Posterior vena cava (tissue), 2 donors: ENCODE data around the gene ATG5. TPM values are rescaled to one million over a fixed set of nuclear protein-coding genes. Genes with fewer than 3 reads are reported as not detected.

Experiments used
- DNase-seq: peaks from one replicate; pipeline ENCODE4 v3.0.0-alpha.2; 2020; ENCODE audit warnings: low spot score
- intact Hi-C, 2 donors: fragments of 100-400 bp; cut with DNase I; formaldehyde crosslinking; loops; one replicate each; pipeline versions ENCODE4 v1.14.1 to v1.14.2; 2022 to 2023
- long read RNA-seq, 2 donors: library from polyadenylated mRNA; unstranded; transcript quantifications; one replicate each; pipeline ENCODE4 v2.0.0, GENCODE V29; 2020 to 2021
- total RNA-seq, 2 donors: library from RNA; stranded (reverse); fragmentation: NEBNext Ultra II Directional; extraction: Animal tissue kit (Norgen Biotek cat#: 25700); gene quantifications; one replicate each; pipeline ENCODE4 v1.2.1, GENCODE V29; 2021
- donor health status: DM: yes; HTN: yes; CAD: no.
- donor health status: DM: yes; HTN: yes; CAD: no.

The ATG5 gene
- total RNA-seq = 10 to 100 TPM; 28.2 to 29.4 TPM
- long read RNA-seq, donor 1, partial matches to known transcripts = 1 of 7 reads
- long read RNA-seq, donor 1, other reads (novel, unspliced or antisense) = 1 of 7 reads
- long read RNA-seq, donor 2, transcript ATG5-208 (7 exons, 3,035 nt) = minor isoform, 18 of 85 reads
- long read RNA-seq, donor 2, transcript ATG5-204 (8 exons, 3,216 nt) = major isoform, 56 of 85 reads
- long read RNA-seq, donor 2, partial matches to known transcripts = 1 of 85 reads
- long read RNA-seq, donor 2, other reads (novel, unspliced or antisense) = 10 of 85 reads

GRCh38 chr6:106325336-106326178 is at the start of gene ATG5:
Gene ATG5, minus strand, starts transcription at chr6:106325760. Its CDS starts 9,552 bp downstream, at chr6:106316208.
- intact Hi-C loops = no loop called here
- DNase-seq = peak; percentile 100

- intact Hi-C loops = loop anchor here in 1 of 2 donors (5.0 kb wide), 1 partner anchor 139 kb away; no protein-coding TSS in a partner anchor
- DNase-seq = no peak
Observed at GRCh38 chr6:106373502-106374239, 48.1 kb upstream of the ATG5 start.

- DNase-seq = no peak
- intact Hi-C loops = loop anchor here in 1 of 2 donors (5.0 kb wide), 1 partner anchor 139 kb away; no protein-coding TSS in a partner anchor
Observed at GRCh38 chr6:106372838-106373501, 47.4 kb upstream of the ATG5 start.

GRCh38 chr6:106370639-106371038 is 45.1 kb upstream of the ATG5 start:
- DNase-seq = no peak
- intact Hi-C loops = loop anchor here in 1 of 2 donors (5.0 kb wide), 1 partner anchor 142 kb away; no protein-coding TSS in a partner anchor

GRCh38 chr6:106369739-106370138 is 44.2 kb upstream of the ATG5 start:
- intact Hi-C loops = loop anchor here in 1 of 2 donors (5.0 kb wide), 1 partner anchor 143 kb away; no protein-coding TSS in a partner anchor
- DNase-seq = no peak

- intact Hi-C loops = no loop called here
- DNase-seq = no peak
Observed at GRCh38 chr6:106363401-106364138, 38.0 kb upstream of the ATG5 start.

GRCh38 chr6:106360989-106361430 is 35.5 kb upstream of the ATG5 start:
- intact Hi-C loops = no loop called here
- no peak for DNase-seq

- intact Hi-C loops = no loop called here
- DNase-seq = peak; percentile 87
Observed at GRCh38 chr6:106360410-106360988, 34.9 kb upstream of the ATG5 start, which contains the start of gene CRYBG1. Gene CRYBG1, plus strand, starts transcription at chr6:106360717. Its CDS starts 192 bp downstream, at chr6:106360909.

- intact Hi-C loops = no loop called here
Observed at GRCh38 chr6:106359959-106360409, 34.4 kb upstream of the ATG5 start.

GRCh38 chr6:106356378-106356777 is 30.8 kb upstream of the ATG5 start:
- intact Hi-C loops = no loop called here
- no peak for DNase-seq

More at GRCh38 chr6:106359959-106360409, 34.4 kb upstream of the ATG5 start:
- DNase-seq = no peak

GRCh38 chr6:106347219-106347618 is 21.7 kb upstream of the ATG5 start:
- DNase-seq = no peak

GRCh38 chr6:106339334-106340029 is 13.9 kb upstream of the ATG5 start:
- DNase-seq = no peak
- intact Hi-C loops = loop anchor here in 1 of 2 donors (10.0 kb wide), 1 partner anchor 225 kb away; no protein-coding TSS in a partner anchor

More at GRCh38 chr6:106347219-106347618, 21.7 kb upstream of the ATG5 start:
- intact Hi-C loops = no loop called here

- intact Hi-C loops = loop anchor here in 1 of 2 donors (10.0 kb wide), 1 partner anchor 230 kb away; no protein-coding TSS in a partner anchor
- DNase-seq = no peak
Observed at GRCh38 chr6:106334646-106335448, 9.3 kb upstream of the ATG5 start.

GRCh38 chr6:106324726-106325335 is 729 bp downstream of the ATG5 start:
- intact Hi-C loops = no loop called here
- no peak for DNase-seq

GRCh38 chr6:106321940-106322339 is 3.6 kb downstream of the ATG5 start:
- no peak for DNase-seq
- intact Hi-C loops = no loop called here

GRCh38 chr6:106318851-106319250 is 6.7 kb downstream of the ATG5 start:
- no peak for DNase-seq

More at GRCh38 chr6:106318851-106319250, 6.7 kb downstream of the ATG5 start:
- intact Hi-C loops = loop anchor here in 1 of 2 donors (10.0 kb wide), 1 partner anchor 834 kb away; no protein-coding TSS in a partner anchor
